BJ (cell line): ENCODE measurements around the gene ATRAID. TPM values are rescaled to one million over a fixed set of nuclear protein-coding genes. Genes with fewer than 3 reads are reported as not detected.

ENCODE experiments used
- CTCF ChIA-PET: fragments of 350-600 bp; formaldehyde crosslinking; extraction: SDS; loops from one replicate; lab custom pipeline; 2021; ENCODE audit warnings: antibody characterized with exemption, inconsistent platforms; lab: Yijun Ruan, JAX
- POLR2A ChIA-PET: fragments of 300-600 bp; sonication (Branson Sonifier 250); formaldehyde crosslinking; extraction: SDS; loops from one replicate; lab custom pipeline; 2021; ENCODE audit warnings: antibody characterized with exemption; lab: Charles Lee
- DNase-seq: peaks from one replicate; pipeline ENCODE4 v3.0.0-alpha.2; 2011; ENCODE audit warnings: low read depth
- H3K27me3 ChIP-seq: 2 replicates; pipeline ENCODE4 v1.6.0; 2011; ENCODE audit warnings: low read length; ENCODE audit not compliant: control insufficient read depth, insufficient read depth
- H3K36me3 ChIP-seq: 2 replicates; pipeline ENCODE4 v1.5.1; 2011; ENCODE audit warnings: low read length; ENCODE audit not compliant: control insufficient read depth, insufficient read depth
- H3K4me3 ChIP-seq: 2 replicates; pipeline ENCODE4 v1.5.1; 2011; ENCODE audit warnings: low read depth, mild to moderate bottlenecking, control low read depth, low read length
- CTCF ChIP-seq: IDR thresholded peaks from 2 replicates; pipeline ENCODE4 v1.5.1; 2011; ENCODE audit warnings: low read depth, mild to moderate bottlenecking, control low read depth, inconsistent platforms, low read length, moderate library complexity; ENCODE audit not compliant: insufficient read depth
- polyA plus RNA-seq: library from polyadenylated mRNA; depleted of rRNA; stranded (reverse); fragments of >200 nt; gene quantifications from 2 replicates; pipeline ENCODE4 v1.2.3, GENCODE V29; 2011; rRNA removed

ATRAID gene
- polyA plus RNA-seq, 1 experiment = 217 TPM

- DNase-seq = no peak
- Histone ChIP-seq H3K36me3 (no peaks in the 10 kb centered on the region), H3K4me3 (peak overlapping the region; percentile 7; the same call in 1 of the 2 replicates), H3K27me3 (peaks cover 59% of the 10 kb centered on the region)
- ChIA-PET POLR2A (no interaction called here), CTCF (interaction anchor here (1.3 to 7.9 kb wide), 5 partner anchors 14 to 130 kb away, joined by 3 to 64 read pairs (median 4); partner anchors contain the start of gene TRIM54)
- TF ChIP-seq CTCF = no peak
These were observed 51.7 kb downstream of the ATRAID start for GRCh38 chr2:27263287-27264252.

- ChIA-PET POLR2A (no interaction called here), CTCF (interaction anchor here (0.6 to 7.9 kb wide), 11 partner anchors 9 to 130 kb away, joined by 3 to 64 read pairs (median 4); partner anchors contain the start of gene TRIM54)
- H3K4me3 ChIP-seq = no peak overlapping the region
- H3K27me3 ChIP-seq = peaks cover 60% of the 10 kb centered on the region
- H3K36me3 ChIP-seq = no peaks in the 10 kb centered on the region
- TF ChIP-seq CTCF = no peak
- no peak for DNase-seq
These were observed 52.5 kb downstream of the ATRAID start for GRCh38 chr2:27264253-27264752.

- ChIA-PET POLR2A (no interaction called here), CTCF (interaction anchor here (0.6 to 7.9 kb wide), 18 partner anchors 8 to 131 kb away, joined by 3 to 64 read pairs (median 4); partner anchors contain the start of gene TRIM54)
- no peaks in the 10 kb centered on the region for H3K36me3 ChIP-seq
- DNase-seq = no peak
- H3K27me3 ChIP-seq = peaks cover 58% of the 10 kb centered on the region
- H3K4me3 ChIP-seq = peak overlapping the region; percentile 10; the same call in 1 of the 2 replicates
- peak; percentile 52 for TF ChIP-seq CTCF
These were observed 53.1 kb downstream of the ATRAID start for GRCh38 chr2:27264753-27265535.

- TF ChIP-seq CTCF = no peak
- ChIA-PET POLR2A (no interaction called here), CTCF (interaction anchor here (1.0 to 7.9 kb wide), 15 partner anchors 8 to 96 kb away, joined by 3 to 64 read pairs (median 4); partner anchors contain the start of gene TRIM54)
- Histone ChIP-seq H3K4me3 (no peak overlapping the region), H3K36me3 (no peaks in the 10 kb centered on the region), H3K27me3 (peaks cover 54% of the 10 kb centered on the region)
- DNase-seq = no peak
These were observed 53.7 kb downstream of the ATRAID start for GRCh38 chr2:27265536-27265870.

Other genes with a start within 250 kb of the ATRAID start
- 12.0 and 15.3 TPM in 2 replicates for gene MAPRE3, start 241.4 kb upstream of the ATRAID start, polyA plus RNA-seq
- gene TMEM214, start 179.1 kb upstream of the ATRAID start, polyA plus RNA-seq = 145 and 235 TPM in 2 replicates
- gene AGBL5, start 160.4 kb upstream of the ATRAID start, polyA plus RNA-seq = 25.9 and 32.7 TPM in 2 replicates
- 755 and 887 TPM in 2 replicates for gene OST4, start 140.4 kb upstream of the ATRAID start, polyA plus RNA-seq
- gene EMILIN1, start 133.4 kb upstream of the ATRAID start, polyA plus RNA-seq = 43.4 and 81.3 TPM in 2 replicates
- gene KHK, start 125.3 kb upstream of the ATRAID start, polyA plus RNA-seq = 0.33 and 0.43 TPM in 2 replicates
- gene CGREF1, start 92.9 kb upstream of the ATRAID start, polyA plus RNA-seq = 4.8 and 6.9 TPM in 2 replicates
- gene ABHD1, start 88.2 kb upstream of the ATRAID start, polyA plus RNA-seq = 0.07 TPM in 1 of 2 replicates, not detected in the other
- 54.9 and 84.0 TPM in 2 replicates for gene PREB, start 77.4 kb upstream of the ATRAID start, polyA plus RNA-seq
- not detected in 2 replicates for gene PRR30, start 72.6 kb upstream of the ATRAID start, polyA plus RNA-seq
- not detected in 2 replicates for gene TCF23, start 63.0 kb upstream of the ATRAID start, polyA plus RNA-seq
- 22.3 and 33.7 TPM in 2 replicates for gene SLC5A6, start 227 bp downstream of the ATRAID start, polyA plus RNA-seq
- gene CAD, start 5.3 kb downstream of the ATRAID start, polyA plus RNA-seq = 12.4 and 26.6 TPM in 2 replicates
- gene SLC30A3, start 51.0 kb downstream of the ATRAID start, polyA plus RNA-seq = 0.06 and 0.10 TPM in 2 replicates
- gene DNAJC5G, start 63.4 kb downstream of the ATRAID start, polyA plus RNA-seq = not detected in 2 replicates
- 0.05 TPM in 1 of 2 replicates, not detected in the other for gene TRIM54, start 70.4 kb downstream of the ATRAID start, polyA plus RNA-seq
- 0.17 and 0.34 TPM in 2 replicates for gene UCN, start 96.4 kb downstream of the ATRAID start, polyA plus RNA-seq
- 177 and 188 TPM in 2 replicates for gene MPV17, start 111.1 kb downstream of the ATRAID start, polyA plus RNA-seq
- 32.1 and 39.0 TPM in 2 replicates for gene GTF3C2, start 144.7 kb downstream of the ATRAID start, polyA plus RNA-seq
- 39.6 and 42.8 TPM in 2 replicates for gene EIF2B4, start 158.3 kb downstream of the ATRAID start, polyA plus RNA-seq
- gene SNX17, start 158.6 kb downstream of the ATRAID start, polyA plus RNA-seq = 134 and 154 TPM in 2 replicates
- 8.4 and 12.2 TPM in 2 replicates for gene ZNF513, start 168.7 kb downstream of the ATRAID start, polyA plus RNA-seq
- 45.8 and 48.3 TPM in 2 replicates for gene PPM1G, start 197.6 kb downstream of the ATRAID start, polyA plus RNA-seq
- 234 and 270 TPM in 2 replicates for gene NRBP1, start 216.6 kb downstream of the ATRAID start, polyA plus RNA-seq
- gene KRTCAP3, start 230.3 kb downstream of the ATRAID start, polyA plus RNA-seq = 0.44 and 0.47 TPM in 2 replicates